GM18858 (cell line): ENCODE data around the gene TMEM117.

ENCODE experiments used
- ATAC-seq: cut with Tn5 transposase; IDR thresholded peaks from one replicate; pipeline ENCODE4 v1.9.1; 2021; ENCODE audit not compliant: unreplicated experiment

The TMEM117 gene

GRCh38 chr12:43883748-43884147 lies 47.9 kb downstream of the TMEM117 start:
- ATAC-seq: no peak

- no peak for ATAC-seq
Measured at GRCh38 chr12:43884683-43885410, 49.0 kb downstream of the TMEM117 start.

- no peak for ATAC-seq
Measured at GRCh38 chr12:43887397-43887796, 51.5 kb downstream of the TMEM117 start.

- no peak for ATAC-seq
Measured at GRCh38 chr12:43891856-43892574, 56.1 kb downstream of the TMEM117 start.

GRCh38 chr12:43893670-43894069 lies 57.8 kb downstream of the TMEM117 start:
- no peak for ATAC-seq

GRCh38 chr12:43895580-43896206 lies 59.8 kb downstream of the TMEM117 start:
- ATAC-seq: no peak

- ATAC-seq: no peak
Measured at GRCh38 chr12:43896496-43896895, 60.6 kb downstream of the TMEM117 start.

- ATAC-seq: no peak
Measured at GRCh38 chr12:43898474-43898873, 62.6 kb downstream of the TMEM117 start.

GRCh38 chr12:43899574-43899973 lies 63.7 kb downstream of the TMEM117 start:
- ATAC-seq: no peak

- no peak for ATAC-seq
Measured at GRCh38 chr12:43903686-43904085, 67.8 kb downstream of the TMEM117 start.

- no peak for ATAC-seq
Measured at GRCh38 chr12:43912859-43913258, 77.0 kb downstream of the TMEM117 start.

- ATAC-seq: no peak
Measured at GRCh38 chr12:43914391-43914790, 78.5 kb downstream of the TMEM117 start.

- no peak for ATAC-seq
Measured at GRCh38 chr12:43914923-43915468, 79.1 kb downstream of the TMEM117 start.

- ATAC-seq: no peak
Measured at GRCh38 chr12:43917896-43918295, 82.0 kb downstream of the TMEM117 start.

- no peak for ATAC-seq
Measured at GRCh38 chr12:43921666-43922337, 85.9 kb downstream of the TMEM117 start.

GRCh38 chr12:43930032-43930431 lies 94.2 kb downstream of the TMEM117 start:
- no peak for ATAC-seq

- ATAC-seq: no peak
Measured at GRCh38 chr12:43931187-43931586, 95.3 kb downstream of the TMEM117 start.

- no peak for ATAC-seq
Measured at GRCh38 chr12:43935581-43935980, 99.7 kb downstream of the TMEM117 start.

- ATAC-seq: no peak
Measured at GRCh38 chr12:43937947-43938346, 102.1 kb downstream of the TMEM117 start.

- ATAC-seq: no peak
Measured at GRCh38 chr12:43942379-43942778, 106.5 kb downstream of the TMEM117 start.

- ATAC-seq: no peak
Measured at GRCh38 chr12:43945983-43946382, 110.1 kb downstream of the TMEM117 start.
